GM18861 (cell line): ENCODE measurements around the gene FGGY.
"Not testable (repeated sequence)": the region's sequence is repeated elsewhere in the genome, so short reads cannot be mapped to it uniquely, and the experiment has no call there.

ENCODE experiments used
- ATAC-seq: cut with Tn5 transposase; IDR thresholded peaks from one replicate; pipeline ENCODE4 v1.9.1; 2021; ENCODE audit not compliant: unreplicated experiment

The FGGY gene

GRCh38 chr1:59609245-59609644 lies 312.4 kb downstream of the FGGY start:
- ATAC-seq, result no peak

- ATAC-seq, result not testable (repeated sequence)
These were observed 313.6 kb downstream of the FGGY start for GRCh38 chr1:59610499-59610898.

GRCh38 chr1:59617434-59617833 lies 320.5 kb downstream of the FGGY start:
- ATAC-seq, result no peak

- ATAC-seq, result no peak
These were observed 322.7 kb downstream of the FGGY start for GRCh38 chr1:59619557-59619956.

- ATAC-seq, result no peak
These were observed 328.5 kb downstream of the FGGY start for GRCh38 chr1:59625384-59625783.

- ATAC-seq, result no peak
These were observed 334.8 kb downstream of the FGGY start for GRCh38 chr1:59631561-59632255.

GRCh38 chr1:59635097-59635496 lies 338.2 kb downstream of the FGGY start:
- ATAC-seq, result no peak

GRCh38 chr1:59638231-59638711 lies 341.4 kb downstream of the FGGY start:
- no peak for ATAC-seq

GRCh38 chr1:59639266-59639665 lies 342.4 kb downstream of the FGGY start:
- ATAC-seq, result no peak

- ATAC-seq, result no peak
These were observed 344.0 kb downstream of the FGGY start for GRCh38 chr1:59640851-59641250.

- no peak for ATAC-seq
These were observed 344.9 kb downstream of the FGGY start for GRCh38 chr1:59641836-59642235.

- no peak for ATAC-seq
These were observed 346.6 kb downstream of the FGGY start for GRCh38 chr1:59643526-59643925.

GRCh38 chr1:59645893-59646292 lies 349.0 kb downstream of the FGGY start:
- ATAC-seq, result no peak

- not testable (repeated sequence) for ATAC-seq
These were observed 356.5 kb downstream of the FGGY start for GRCh38 chr1:59653142-59653958.

GRCh38 chr1:59653968-59654367 lies 357.1 kb downstream of the FGGY start:
- no peak for ATAC-seq

- no peak for ATAC-seq
These were observed 361.1 kb downstream of the FGGY start for GRCh38 chr1:59657873-59658465.

- no peak for ATAC-seq
These were observed 367.3 kb downstream of the FGGY start for GRCh38 chr1:59664166-59664565.

GRCh38 chr1:59666106-59666505 lies 369.2 kb downstream of the FGGY start:
- ATAC-seq, result no peak

GRCh38 chr1:59667020-59667419 lies 370.1 kb downstream of the FGGY start:
- ATAC-seq, result no peak

- no peak for ATAC-seq
These were observed 372.9 kb downstream of the FGGY start for GRCh38 chr1:59669752-59670312.

- no peak for ATAC-seq
These were observed 373.8 kb downstream of the FGGY start for GRCh38 chr1:59670662-59671061.
